ENCODE measurements around the gene SYT12.

Gene SYT12

DNA sequence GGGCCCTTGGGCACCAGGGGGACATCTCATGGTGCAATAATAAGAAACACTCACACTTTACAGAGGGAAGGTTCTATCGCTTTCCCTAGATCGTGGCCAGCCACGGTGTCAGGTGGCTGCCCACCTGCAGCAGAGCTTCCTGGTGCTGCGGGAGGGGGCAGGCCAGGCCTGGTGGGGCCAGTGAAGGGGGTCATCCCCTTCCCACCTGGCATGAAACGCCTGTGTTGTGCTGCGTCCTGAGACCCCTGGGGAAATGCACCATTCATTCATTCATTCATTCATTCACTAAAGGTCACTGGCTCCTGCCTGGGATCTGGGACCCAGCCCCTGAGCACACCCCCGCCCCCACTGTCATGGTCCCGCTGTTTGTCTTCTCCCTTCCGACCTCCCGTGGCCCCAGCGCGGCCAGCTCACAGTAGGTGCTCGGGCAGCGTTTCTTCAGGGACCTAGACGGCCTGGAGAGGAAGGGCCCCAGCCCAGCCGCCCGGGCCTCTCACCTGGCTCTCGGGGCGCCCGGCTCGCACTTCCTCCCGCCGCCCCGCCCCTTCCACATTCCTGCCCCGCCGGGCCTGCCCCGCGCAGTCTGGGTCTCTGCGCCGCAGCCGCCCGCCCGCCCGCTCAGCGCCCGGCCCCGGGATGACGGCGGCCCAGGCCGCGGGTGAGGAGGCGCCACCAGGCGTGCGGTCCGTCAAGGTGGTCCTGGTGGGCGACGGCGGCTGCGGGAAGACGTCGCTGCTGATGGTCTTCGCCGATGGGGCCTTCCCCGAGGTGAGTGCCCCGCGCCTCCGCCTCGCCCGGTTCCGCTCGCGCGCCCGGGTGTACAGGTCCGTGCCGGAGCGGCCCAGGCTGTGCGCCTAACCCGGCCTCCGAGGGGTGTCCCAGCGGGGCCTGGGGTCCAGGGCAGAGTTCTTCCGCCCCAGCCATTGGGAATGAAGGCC, 33.6 kb downstream of the SYT12 start, which contains the start of gene RHOD:
RHOD (plus strand) TSS at position 581 of the 938 bp plus-strand sequence; CDS start at position 637, 56 bp downstream.
- no peak for DNase-seq (ENCODE audit: low read depth)

DNA sequence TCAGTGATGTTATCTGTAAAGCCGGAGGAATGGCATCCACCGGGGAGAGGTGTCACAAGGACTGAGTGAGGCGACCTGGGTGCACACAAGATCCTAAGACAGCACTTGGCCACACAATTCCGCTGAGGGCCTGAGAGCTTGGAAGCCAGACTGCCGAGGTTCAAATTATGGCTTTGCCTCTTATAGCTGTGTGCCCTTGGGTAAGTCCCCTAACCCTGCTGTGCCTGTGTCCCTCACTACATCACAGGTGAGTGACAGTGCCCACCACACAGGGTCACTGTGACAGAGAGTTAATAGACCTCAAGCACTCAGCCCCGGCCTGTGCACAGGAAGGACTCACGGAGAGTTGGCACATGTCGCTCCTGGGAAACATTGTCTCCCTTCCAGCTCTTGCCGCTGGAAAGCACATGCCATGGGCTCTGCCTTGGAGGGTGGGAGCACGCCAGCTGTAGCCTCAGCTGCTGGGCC, 34.3 kb downstream of the SYT12 start:
- DNase-seq (ENCODE audit: low read depth): no peak

DNA sequence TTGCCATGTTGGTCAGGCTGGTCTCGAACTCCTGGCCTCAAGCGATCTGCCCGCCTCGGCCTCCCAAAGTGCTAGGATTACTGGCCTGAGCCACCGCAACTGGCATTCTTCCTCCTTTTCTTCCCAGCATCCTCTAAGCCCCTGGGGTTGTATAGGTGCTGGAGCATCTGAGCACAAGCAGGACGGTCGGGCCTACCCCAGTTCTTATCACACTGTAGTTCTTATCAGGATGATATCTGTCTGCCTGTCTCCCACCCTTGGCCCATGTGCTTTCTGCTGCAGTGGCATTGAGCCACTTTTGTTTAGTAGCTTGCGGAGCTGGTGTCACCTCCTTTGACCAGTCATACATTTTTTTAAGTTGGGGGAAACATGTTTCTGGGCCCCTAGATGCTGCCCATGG, 35.6 kb downstream of the SYT12 start:
- DNase-seq (ENCODE audit: low read depth): no peak

DNA sequence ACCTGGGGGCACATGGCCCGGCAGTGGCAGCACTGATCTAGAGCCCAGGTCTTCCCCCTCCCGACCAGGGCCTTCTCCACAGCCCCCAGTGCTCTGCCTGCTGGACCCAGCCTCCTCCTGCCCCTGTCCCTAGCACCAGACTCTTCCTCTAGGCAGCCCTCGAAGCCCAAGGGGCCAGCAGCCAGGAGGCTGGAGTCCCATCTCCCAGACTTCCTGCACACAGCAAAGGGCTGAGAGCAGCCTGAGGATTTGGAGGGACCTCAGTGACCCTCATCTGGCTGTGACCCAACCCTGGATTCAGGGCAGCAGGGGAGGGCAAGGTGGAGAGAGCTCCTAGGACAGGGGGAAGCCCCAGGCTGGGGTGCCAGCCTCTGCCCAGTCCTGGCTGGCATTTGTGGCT, 36.7 kb downstream of the SYT12 start:
- DNase-seq (ENCODE audit: low read depth): no peak

DNA sequence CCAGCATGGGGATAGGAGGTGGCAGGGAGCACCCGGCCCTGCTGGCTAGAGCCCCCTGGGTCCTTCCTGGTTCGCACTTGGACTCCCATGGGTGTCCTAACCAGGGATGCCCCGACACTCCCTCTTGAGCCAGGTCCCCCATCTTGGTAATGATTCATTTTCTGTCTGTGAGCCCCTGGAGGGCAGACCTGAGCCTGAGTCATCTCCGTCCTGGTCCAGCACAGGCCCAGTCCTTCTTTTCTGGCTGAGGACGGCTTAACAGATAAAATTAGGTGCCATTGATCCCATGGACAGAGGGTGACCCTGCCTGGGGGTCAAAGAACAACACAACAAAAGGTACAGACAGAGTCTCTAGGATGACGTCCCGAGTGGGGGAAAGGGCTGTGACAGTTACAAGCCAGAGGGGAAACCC, 37.2 kb downstream of the SYT12 start:
- no peak for DNase-seq (ENCODE audit: low read depth)

DNA sequence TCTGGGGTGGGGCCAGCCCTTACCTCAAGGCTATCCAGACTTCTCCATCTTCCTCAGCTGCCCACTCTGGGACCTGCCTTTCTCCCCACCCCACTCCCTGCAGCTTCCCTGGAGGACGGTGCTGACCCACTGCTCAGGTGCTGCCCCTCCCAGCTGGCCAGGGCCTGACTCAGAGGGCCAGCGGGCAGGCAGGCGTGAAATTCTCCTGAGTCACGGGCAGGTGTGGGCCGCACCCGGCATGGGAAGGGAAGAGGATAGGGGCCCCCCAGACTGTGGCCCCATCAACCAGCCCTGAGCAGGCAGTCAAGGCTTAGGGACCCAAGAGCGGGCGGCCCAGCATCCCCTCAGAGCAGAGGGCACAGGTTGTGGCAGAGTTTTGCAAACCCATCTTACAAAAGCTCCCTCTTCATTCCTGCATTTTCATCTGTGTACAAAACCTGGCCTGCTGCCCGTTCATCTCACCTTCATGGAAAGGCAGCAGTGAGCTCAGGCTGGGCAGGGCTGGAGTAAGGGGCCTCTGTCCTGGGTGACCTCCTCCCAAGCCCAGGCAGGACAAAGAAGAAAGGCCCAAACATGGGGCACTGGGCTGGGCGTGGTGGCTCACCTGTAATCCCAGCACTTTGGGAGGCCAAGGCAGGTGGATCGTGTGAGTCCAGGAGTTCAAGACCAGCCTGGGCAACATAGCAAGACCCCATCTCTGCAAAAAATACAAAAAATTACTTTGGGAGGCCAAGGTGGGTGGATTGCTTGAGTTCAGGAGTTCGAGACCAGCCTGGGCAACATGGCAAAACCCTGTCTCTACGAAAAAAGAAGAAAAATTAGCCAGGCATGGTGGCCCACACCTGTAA, 39.8 kb downstream of the SYT12 start:
- DNase-seq (ENCODE audit: low read depth): no peak

DNA sequence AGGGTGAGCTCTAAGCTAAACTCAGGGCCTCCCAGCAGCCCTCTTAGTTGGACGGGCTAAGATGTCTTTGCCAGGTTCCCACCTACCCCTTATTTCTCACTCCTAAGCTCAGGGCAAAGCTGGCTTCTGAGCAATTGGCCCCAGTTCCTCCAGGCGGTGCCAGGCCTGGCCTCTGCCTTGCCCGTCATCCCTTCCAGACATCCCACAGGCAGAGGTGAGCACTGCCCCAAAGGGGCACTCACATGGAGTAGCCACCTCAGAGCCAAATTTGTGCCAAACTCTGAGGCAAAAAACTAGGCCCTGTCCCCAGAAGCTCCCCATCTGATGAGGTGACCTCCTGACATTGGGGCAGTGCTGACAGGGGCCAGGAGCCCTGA, 43.4 kb downstream of the SYT12 start:
- DNase-seq (ENCODE audit: low read depth): no peak

DNA sequence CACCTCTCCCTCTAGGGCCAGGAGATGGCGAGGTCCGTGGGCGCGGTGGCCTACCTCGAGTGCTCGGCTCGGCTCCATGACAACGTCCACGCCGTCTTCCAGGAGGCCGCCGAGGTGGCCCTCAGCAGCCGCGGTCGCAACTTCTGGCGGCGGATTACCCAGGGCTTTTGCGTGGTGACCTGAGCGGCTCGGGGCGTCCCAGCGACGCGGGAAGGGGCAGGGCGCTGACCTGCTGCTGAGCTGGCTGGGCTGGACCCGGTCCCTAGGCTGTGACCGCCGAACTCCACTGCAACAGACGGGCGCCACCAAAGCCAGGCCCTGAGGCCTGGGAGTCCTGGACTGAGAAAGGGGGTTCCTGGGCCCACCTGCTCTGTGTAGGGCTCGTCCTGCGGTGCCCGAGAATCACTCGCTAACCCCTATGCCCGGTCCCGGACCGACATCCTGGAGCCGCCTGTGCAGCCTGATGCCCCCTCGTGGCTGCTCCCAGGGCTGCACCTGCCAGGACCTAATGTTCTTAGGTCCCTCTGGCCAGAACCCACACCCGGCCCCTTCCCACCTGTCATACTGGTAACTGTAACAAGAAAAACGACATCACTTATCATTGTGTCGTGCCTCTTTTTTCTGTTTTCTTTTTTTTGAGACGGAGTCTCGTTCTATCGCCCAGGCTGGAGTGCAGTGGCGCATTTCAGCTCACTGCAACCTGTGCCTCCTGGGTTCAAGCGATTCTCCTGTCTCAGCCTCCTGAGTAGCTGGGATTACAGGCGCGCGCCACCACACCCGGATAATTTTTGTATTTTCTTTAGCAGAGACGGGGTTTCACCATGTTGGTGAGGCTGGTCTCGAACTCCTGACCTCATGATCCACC, 48.7 kb downstream of the SYT12 start:
- no peak for DNase-seq (ENCODE audit: low read depth)

DNA sequence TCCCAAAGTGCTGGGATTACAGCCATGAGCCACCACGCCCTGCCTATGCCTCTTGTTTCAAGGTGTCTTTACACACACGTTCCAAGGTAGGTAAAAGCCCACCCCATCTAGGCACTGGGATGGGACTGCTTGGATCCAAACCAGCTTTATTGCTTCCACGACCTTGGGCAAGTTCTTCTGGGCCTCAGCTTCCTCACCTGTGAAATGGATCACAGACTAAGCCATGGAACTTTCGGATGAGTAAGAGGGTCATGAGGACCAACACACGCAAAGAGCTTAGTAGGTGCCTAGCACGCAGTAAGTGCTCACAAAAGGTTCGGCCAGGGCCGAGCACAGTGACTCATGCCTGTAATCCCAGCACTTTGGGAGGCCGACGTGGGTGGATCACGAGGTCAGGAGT, 49.4 kb downstream of the SYT12 start:
- no peak for DNase-seq (ENCODE audit: low read depth)

DNA sequence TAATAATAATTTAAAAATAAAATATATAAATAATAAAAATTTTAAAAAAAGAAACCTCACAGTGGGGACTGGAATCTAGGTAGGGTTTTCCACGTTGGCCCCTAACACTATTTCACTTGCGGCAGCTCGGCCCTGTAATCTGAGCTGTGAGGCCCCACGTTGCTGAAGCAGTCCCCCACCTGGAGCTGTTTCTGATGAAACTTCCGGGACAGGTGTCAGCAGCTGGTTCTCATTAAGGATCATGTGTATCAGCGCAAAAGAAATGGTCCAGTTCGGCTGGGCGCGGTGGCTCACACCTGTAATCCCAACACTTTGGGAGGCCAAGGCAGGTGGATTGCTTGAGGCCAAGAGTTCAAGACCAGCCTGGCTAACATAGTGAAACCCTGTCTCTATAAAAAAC, 51.0 kb downstream of the SYT12 start:
- no peak for DNase-seq (ENCODE audit: low read depth)

DNA sequence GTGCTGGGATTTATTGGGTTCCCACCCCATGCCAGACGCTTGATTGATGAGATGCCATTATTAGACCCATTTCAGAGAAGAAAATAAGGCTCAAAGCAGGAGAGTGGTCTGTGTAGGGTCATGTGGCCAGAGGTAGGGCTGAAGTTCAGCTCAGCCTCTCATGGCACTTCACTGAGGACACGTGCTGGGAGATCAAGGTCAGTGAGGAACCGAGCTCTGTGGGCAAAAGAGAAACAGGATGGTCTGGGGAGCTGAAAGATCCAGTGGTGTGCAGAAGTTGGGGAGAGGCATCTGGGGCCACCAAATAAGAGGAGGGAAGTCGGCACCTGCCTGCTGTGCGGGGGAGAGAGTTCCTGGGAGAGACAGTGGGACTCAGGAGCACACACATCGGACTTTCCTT, 53.3 kb downstream of the SYT12 start:
- DNase-seq (ENCODE audit: low read depth): no peak

DNA sequence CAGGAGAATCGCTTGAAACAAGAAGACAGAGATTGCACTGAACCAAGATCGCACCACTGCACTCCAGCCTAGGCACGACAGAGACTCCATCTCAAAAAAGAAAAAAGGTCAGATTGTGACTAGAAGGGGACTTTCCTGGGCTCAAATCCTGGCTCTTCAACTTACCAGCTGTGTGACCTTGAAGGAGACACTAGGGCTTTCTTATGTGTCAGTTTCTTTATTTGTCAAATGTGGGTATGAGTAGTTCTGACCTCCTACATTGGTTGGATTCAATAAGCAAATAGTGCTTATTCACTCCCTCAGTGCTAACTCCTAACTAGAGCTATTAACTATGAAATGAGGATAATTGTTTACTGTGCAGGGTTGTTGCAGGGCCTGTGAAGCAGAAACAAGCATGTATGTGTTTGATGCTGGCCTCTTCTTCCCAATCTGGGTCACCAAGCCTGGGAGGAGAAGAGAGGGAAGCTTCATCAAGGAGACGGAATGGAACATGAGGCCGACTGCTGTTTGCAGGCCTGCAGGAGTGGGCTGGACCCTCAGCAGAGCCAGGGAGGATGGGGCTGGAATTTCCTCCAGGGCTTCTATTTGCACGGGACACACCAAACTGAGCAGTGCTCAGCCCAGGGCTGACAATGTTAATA, 56.3 kb downstream of the SYT12 start:
- DNase-seq (ENCODE audit: low read depth): no peak

DNA sequence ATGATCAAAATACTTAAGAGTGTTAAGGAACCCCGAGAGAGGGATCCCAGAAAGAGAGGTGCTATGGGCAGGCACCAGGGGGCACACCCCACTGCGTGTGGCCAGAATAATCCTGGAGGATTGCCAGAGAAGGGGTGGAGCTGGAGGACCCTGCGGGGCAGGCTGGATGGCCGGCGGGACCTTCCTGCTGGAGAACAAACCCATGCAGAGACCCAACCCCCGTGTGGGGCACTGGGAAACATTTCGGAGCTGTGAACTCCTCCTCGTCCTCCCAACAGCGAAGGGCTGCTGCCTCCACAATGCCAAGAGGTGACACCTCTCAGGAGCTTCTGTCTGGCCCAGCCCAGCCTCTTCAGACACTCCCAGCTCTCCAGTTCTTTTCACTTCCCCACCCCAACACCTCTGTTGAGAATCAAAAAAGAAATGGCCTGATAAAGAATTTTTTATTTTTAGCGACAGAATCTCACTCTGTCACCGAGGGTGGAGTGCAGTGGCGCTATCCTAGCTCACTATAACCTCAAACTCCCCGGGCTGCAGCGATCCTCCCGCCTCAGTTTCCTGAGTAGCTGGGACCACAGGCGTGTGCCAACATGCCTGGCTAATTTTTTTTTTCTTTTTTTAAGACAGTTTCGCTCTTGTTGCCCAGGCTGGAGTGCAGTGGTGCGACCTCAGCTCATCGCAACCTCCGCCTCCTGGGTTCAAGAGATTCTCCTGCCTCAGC, 59.3 kb downstream of the SYT12 start:
- no peak for DNase-seq (ENCODE audit: low read depth)

DNA sequence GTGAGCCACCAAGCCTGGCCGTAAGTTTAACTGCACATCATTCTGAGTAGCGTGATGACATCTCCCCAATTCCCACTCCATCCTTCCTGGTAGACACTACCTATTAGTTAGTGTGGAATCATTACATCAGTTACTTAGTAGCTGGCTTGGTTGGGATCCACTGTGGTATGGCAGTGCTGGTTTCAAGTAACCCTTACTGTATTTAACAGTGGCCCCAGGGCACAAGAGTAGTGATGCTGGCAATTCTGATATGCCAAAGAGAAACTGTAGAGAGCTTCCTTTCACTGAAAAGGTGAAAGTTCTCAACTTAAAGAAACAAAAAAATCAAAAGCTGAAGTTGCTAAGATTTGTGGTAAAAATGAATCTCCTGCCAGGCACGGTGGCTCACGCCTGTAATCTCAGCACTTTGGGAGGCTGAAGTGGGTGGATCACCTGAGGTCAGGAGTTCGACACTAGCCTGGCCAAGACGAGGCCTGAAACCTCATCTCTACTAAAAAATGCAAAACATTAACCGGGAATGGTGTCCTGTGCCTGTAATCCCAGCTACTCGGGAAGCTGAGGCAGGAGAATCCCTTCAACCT, 60.9 kb downstream of the SYT12 start:
- no peak for DNase-seq (ENCODE audit: low read depth)

DNA sequence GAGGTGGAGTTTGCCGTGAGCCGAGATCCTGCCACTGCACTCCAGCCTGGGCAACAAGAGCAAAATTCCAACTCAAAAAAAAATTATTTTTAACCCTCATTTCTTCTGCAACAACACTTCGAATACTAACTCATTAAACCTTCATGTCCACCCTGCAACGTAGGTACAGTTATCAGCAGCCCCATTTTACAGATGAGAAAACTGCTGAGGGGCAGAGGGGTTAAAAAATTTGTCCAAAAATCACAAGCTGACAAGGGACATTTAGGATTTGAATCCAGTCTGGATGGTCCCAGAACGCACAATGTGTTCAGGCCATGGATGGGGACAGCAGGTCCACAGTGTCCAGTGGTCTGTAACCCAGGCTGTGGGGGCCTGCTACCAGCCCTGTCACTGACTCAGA, 62.7 kb downstream of the SYT12 start:
- no peak for DNase-seq (ENCODE audit: low read depth)

DNA sequence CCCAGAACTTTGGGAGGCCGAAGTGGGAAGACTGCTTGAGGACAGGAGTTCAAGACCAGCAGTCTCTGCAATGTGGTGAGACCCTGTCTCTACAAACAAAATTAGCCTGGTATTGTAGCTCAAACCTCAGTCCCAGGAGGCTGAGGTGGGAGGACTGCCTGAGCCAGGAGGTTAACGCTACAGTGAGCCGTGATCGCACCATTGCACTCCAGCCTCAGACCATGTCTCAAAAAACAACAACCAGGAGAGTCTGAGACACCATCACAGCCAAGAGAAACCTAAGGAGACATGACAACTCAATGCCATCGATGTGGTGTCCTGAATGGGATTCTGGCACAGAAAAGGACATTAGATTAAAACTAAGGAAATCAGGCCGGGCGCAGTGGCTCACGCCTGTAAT, 67.8 kb downstream of the SYT12 start:
- DNase-seq (ENCODE audit: low read depth): no peak

DNA sequence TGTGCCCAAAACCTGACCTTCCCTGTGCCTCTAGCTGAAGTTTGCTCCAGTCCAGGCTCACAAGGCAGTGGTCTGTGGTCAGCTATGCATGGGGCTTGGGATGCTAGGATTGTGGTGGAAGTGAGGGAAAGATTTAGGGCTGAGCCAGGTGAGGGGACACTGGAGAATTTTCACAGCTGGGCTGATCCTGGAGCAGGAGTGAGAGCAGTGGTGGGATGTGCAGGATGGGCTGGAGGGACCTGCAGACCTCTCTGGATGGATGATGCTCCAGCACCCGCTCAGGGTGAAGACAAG, 72.2 kb downstream of the SYT12 start:
- DNase-seq (ENCODE audit: low read depth): no peak

DNA sequence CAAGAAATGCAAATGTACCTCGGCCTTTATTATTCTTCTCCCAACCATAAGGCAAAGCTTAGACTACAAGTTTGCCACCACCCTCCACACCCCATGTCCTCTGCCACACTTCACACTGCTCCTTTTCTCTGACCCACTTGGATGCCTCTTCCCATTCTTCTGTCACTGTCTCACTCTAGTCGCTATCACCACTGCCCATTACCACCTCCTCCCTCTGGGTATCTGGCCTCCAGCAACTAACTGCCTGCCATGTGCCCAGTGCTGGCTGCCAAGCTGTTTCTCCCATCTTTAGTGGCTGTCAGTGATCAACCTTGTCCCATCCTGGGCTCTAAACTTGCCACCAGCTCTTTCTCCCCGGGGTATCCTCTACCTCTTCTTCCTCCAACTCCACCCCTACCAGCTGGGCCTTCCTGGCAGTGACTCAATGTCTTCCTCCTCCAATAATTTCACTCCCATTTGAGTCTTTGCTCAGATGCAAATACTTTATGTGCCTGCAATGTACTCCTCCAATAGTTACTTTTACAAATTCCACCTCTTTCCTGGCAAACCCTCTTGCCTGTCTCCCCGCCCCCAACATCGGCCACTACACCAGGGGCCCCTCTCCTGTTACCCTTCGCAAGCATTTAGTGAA, 76.0 kb downstream of the SYT12 start:
- no peak for DNase-seq (ENCODE audit: low read depth)

DNA sequence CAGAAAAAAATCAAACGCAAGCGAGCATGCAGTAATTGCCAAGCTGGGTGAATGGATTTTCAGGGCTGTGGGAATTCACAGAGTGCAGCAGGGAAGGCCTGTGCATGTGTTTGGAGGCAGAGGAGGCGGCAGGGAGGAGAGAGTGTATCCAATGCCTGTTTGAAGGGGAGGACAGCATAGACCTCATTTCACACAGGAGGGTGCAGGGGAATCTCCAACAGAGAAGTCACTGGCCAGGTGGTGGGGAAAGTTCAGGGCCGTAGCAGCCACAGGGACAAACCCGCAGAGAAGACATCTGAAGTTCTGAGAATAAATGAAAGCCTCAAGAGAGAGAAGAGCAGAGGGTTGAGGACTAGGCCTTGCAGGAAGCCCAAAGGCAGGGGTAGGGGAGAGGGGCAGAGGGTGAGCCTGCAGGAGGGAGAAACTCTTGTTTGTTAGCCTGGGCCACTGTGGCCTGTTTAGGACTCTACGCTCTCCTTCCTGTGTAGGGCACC, 76.9 kb downstream of the SYT12 start:
- no peak for DNase-seq (ENCODE audit: low read depth)
